ENCODE results near the gene FILIP1.

FILIP1 gene, protein sequence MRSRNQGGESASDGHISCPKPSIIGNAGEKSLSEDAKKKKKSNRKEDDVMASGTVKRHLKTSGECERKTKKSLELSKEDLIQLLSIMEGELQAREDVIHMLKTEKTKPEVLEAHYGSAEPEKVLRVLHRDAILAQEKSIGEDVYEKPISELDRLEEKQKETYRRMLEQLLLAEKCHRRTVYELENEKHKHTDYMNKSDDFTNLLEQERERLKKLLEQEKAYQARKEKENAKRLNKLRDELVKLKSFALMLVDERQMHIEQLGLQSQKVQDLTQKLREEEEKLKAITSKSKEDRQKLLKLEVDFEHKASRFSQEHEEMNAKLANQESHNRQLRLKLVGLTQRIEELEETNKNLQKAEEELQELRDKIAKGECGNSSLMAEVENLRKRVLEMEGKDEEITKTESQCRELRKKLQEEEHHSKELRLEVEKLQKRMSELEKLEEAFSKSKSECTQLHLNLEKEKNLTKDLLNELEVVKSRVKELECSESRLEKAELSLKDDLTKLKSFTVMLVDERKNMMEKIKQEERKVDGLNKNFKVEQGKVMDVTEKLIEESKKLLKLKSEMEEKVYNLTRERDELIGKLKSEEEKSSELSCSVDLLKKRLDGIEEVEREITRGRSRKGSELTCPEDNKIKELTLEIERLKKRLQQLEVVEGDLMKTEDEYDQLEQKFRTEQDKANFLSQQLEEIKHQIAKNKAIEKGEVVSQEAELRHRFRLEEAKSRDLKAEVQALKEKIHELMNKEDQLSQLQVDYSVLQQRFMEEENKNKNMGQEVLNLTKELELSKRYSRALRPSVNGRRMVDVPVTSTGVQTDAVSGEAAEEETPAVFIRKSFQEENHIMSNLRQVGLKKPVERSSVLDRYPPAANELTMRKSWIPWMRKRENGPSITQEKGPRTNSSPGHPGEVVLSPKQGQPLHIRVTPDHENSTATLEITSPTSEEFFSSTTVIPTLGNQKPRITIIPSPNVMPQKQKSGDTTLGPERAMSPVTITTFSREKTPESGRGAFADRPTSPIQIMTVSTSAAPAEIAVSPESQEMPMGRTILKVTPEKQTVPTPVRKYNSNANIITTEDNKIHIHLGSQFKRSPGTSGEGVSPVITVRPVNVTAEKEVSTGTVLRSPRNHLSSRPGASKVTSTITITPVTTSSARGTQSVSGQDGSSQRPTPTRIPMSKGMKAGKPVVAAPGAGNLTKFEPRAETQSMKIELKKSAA (N-terminal part only)

GRCh38 chr6:75493400-75494064 lies at the start of gene FILIP1:
FILIP1 (minus strand) TSS chr6:75493800; CDS start chr6:75414972, 78,828 bp downstream.
- FAIRE-seq = no peak

DNA sequence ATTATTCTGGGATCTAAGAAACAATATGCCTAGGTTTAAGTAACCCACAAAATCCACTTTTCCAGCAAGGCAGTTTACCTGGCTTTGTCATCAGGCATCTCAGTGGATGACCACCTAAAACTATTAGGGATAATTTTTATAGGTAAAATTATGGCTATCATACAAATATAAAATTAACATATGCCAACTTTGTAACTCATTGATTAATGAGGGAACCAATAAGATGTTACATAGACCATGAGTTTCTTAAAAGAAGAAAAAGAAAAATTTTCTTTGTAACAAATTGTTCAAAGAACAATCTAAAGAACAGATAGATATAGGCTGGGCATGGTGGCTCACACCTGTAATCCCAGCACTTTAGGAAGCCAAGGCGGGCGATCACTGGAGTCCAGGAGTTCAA lies 49.7 kb upstream of the FILIP1 start:
- no peak for FAIRE-seq

- FAIRE-seq = no peak
These were observed 45.5 kb upstream of the FILIP1 start for GRCh38 chr6:75539136-75539535.

DNA sequence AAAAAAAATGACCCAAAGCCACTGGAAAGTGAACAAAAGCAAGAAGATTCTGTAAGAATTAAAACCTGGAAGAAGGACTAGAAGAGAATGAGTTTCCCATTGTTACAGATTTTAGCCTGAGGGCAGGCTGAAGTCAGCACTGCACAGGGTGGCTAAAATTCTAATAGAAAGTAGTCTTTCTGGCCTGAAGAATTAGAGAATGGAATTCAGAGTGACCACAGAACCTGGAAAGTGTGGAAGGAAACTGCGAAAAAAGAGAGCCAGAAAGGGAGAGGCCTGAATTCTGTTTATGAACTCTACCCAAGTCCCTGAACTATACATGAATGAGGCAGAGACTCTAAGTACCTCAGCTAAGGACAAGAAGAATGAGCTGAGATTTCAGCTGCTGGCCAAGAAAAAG lies 38.9 kb upstream of the FILIP1 start:
- FAIRE-seq = no peak

GRCh38 chr6:75531174-75531573 lies 37.6 kb upstream of the FILIP1 start:
- FAIRE-seq = no peak

DNA sequence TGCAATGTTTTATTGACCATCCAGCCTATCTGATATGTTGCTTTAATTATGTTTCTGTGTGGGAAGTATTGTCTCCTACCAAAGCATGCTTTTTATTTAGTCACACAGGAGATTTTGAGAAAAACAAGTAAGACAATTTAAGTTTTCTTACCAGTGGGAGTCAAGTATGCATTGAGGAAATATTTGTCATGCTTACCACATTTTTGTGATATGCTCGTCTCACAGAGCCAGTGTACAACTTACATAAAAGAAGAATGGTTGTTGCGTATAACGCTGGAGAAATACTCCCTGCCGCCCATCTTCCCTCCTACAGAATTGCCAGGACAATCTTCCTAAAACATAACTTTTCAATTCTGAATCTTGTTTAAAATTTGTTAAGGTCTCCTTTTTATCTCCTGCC lies 37.1 kb upstream of the FILIP1 start:
- no peak for FAIRE-seq

DNA sequence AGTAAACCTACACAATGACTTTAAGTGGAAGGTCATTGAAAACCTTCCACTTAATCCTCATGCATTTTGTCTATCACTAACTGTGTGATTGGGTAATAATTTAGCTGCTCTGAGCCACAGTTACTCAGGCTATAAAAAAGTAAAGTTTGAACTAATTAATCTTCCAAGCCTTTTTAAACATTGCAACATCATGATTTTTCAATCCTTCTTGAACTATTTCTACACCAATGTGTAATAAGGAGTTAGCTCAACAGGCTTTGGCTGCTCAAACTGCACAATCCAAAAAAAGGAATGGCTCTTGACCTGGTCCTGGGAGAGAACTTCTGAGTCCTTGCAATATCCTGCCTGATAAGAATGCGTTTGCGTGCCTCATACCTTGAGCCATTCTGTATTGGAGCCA lies 34.8 kb upstream of the FILIP1 start:
- no peak for FAIRE-seq

GRCh38 chr6:75526502-75527127 lies 33.0 kb upstream of the FILIP1 start:
- peak; percentile 92 for FAIRE-seq

DNA sequence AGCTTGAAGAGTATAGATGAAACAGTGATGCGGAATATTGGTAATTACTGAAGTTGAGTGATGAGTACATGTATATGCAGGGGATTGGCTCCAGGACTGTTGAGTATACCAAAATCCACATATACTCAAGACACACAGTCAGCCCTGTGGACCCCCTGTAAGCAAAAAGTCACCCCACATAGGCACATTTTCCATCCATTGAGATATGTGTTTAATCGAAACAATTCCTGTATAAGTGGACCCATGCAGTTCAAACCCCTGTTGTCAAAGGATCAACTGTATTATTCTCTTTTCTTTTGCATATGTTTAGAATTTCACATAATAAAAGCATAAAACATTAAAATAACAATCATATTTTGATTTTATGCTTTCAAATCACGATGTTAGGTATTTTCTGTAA lies 32.1 kb upstream of the FILIP1 start:
- no peak for FAIRE-seq

DNA sequence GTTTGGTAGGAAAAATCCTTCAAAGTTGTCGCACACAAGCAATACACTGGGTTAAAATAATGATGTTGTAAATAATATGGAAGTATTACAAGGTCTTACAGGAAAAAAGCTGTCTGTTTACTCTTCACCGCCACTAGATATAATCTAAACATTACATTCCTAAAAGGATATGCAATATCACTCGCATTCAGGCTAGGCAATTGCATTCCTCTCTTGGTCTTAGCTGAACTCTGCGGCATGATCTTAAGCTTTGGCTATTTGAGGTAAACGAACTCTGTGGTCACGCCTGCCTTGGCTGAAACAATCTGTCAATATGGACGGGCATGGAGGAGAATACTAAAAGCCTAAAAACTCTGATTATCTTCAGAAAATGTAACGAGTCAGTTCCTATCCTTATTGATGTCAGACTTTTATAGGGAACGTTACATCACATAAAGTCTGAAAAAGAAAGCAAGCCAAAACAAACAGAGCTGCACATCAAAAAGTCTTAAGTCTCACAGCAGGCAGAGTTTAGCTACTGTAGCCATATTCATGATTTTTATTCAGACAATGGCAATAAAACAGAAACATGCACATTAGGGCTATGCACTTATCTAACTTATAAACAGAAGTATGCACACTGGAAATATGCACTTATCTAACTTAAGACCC lies 30.8 kb upstream of the FILIP1 start:
- no peak for FAIRE-seq

DNA sequence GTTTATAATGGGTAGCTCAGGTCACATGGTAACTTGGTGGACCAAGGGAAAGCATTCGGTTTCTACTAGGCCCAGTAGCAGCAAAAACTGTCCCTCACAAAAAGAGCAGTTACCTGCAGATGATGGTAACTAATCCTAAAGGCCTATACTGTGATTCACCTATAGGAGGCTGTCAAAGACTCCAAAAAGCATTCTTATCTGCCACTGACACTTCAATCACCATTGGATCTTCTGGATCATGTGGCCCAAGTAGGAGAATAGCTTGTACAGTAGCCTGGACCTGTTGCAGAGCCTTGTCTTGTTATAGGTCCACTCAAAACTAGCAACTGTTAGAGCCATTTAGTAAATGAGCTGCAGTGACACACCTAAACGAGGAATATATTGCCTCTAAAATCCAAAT lies 23.2 kb upstream of the FILIP1 start:
- FAIRE-seq = no peak

- no peak for FAIRE-seq
These were observed 19.0 kb upstream of the FILIP1 start for GRCh38 chr6:75512591-75512990.

DNA sequence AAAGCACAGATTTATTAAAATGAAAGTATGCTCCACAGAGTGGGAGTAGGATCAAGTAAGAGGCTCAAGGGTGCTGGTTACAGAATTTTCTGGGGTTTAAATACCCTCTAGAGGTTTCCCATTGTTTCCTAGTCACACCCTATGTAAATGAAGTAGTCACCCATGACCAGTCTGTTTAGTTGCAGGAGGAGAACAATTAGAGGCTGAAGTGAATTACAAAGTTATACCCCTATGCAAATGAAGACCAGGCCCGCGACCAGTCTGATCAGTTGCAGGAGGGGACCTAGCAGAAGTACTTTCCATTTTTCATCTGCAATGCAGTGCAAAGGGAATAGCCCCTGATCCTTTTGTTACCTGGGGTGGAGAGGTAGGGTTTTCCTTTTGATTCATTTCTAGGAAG lies 11.8 kb upstream of the FILIP1 start:
- FAIRE-seq = no peak

- FAIRE-seq = no peak
These were observed 11.0 kb upstream of the FILIP1 start for GRCh38 chr6:75504465-75505222.

- no peak for FAIRE-seq
These were observed 9.7 kb upstream of the FILIP1 start for GRCh38 chr6:75503291-75503690.

GRCh38 chr6:75502884-75503283 lies 9.3 kb upstream of the FILIP1 start:
- no peak for FAIRE-seq

GRCh38 chr6:75501756-75502155 lies 8.2 kb upstream of the FILIP1 start:
- FAIRE-seq = no peak

- FAIRE-seq = no peak
These were observed 6.0 kb upstream of the FILIP1 start for GRCh38 chr6:75499640-75500039.

GRCh38 chr6:75498862-75499261 lies 5.3 kb upstream of the FILIP1 start:
- FAIRE-seq = no peak

GRCh38 chr6:75497994-75498393 lies 4.4 kb upstream of the FILIP1 start:
- no peak for FAIRE-seq

DNA sequence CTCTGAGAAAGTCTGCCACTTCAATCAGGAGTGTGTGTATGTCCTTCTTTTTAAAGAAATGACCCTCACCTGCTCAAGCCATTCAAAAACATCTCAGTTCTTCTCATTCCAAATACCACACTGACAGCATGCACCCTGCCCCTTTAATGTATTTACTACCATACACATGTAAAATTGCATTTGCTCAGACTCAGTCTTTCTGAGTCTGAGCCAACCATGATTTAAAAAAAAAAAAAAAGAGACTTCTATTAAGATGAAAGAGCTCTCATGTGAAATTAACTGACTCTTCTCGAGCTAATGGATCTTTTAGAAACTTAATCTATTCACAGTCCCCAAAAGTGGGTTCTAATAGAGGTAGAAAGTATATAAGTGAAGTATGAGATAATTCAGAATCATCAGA lies 1.4 kb upstream of the FILIP1 start:
- no peak for FAIRE-seq

Measured in colon (tissue), 2 donors.